NCI-H187 (cell line): ENCODE measurements around the gene C11orf68.

Experiments used
- DNase-seq, 2 experiments: peaks; one replicate each; lab custom pipeline; 2025; lab: John Stamatoyannopoulos, UW

C11orf68 gene

GRCh38 chr11:65890324-65891218 lies 28.3 kb downstream of the C11orf68 start, which contains the start of gene CCDC85B:
Gene CCDC85B (plus strand): TSS chr11:65890673. CDS start chr11:65890784, 111 bp downstream.
- peak; percentile 84 to 95 for DNase-seq

GRCh38 chr11:65888163-65888814 lies 30.6 kb downstream of the C11orf68 start, which contains the start of gene FIBP:
Gene FIBP (minus strand): TSS chr11:65888471. CDS start chr11:65888418, 53 bp downstream.
- DNase-seq = peak; percentile 72 to 90

GRCh38 chr11:65887723-65888162 lies 31.1 kb downstream of the C11orf68 start:
- DNase-seq = no peak

GRCh38 chr11:65886826-65887722 lies 31.8 kb downstream of the C11orf68 start:
- DNase-seq = no peak

GRCh38 chr11:65885808-65886536 lies 32.9 kb downstream of the C11orf68 start:
- DNase-seq = no peak

GRCh38 chr11:65885231-65885630 lies 33.6 kb downstream of the C11orf68 start:
- no peak for DNase-seq

- DNase-seq = peak; percentile 9 to 23
Measured at GRCh38 chr11:65884716-65885092, 34.2 kb downstream of the C11orf68 start.

GRCh38 chr11:65883786-65884715 lies 34.8 kb downstream of the C11orf68 start:
- DNase-seq = no peak

- DNase-seq = no peak
Measured at GRCh38 chr11:65883058-65883761, 35.7 kb downstream of the C11orf68 start.

- DNase-seq = no peak
Measured at GRCh38 chr11:65882120-65883057, 36.5 kb downstream of the C11orf68 start.

GRCh38 chr11:65880844-65881421 lies 37.9 kb downstream of the C11orf68 start:
- no peak for DNase-seq

- DNase-seq = no peak
Measured at GRCh38 chr11:65880027-65880426, 38.8 kb downstream of the C11orf68 start.

GRCh38 chr11:65879617-65880016 lies 39.2 kb downstream of the C11orf68 start, which contains the start of gene CTSW:
Gene CTSW (plus strand): TSS chr11:65879837. CDS start chr11:65879855, 18 bp downstream.
- no peak for DNase-seq

GRCh38 chr11:65873318-65874156 lies 45.3 kb downstream of the C11orf68 start:
- DNase-seq = peak; percentile 67 to 77

- no peak for DNase-seq
Measured at GRCh38 chr11:65872586-65873317, 46.1 kb downstream of the C11orf68 start, which contains the start of gene EFEMP2. Gene EFEMP2 (minus strand): TSS chr11:65872800. CDS start chr11:65872354, 446 bp downstream.
